Sigmoid colon (tissue), 7 donors: ENCODE results near the gene STS. TPM values are rescaled to one million over a fixed set of nuclear protein-coding genes. Genes with fewer than 3 reads are reported as not detected.
A peak's percentile ranks its signal among the peaks of the same experiment; 100 is the strongest.

ENCODE experiments used
- DNase-seq: peaks from one replicate; pipeline ENCODE4 v3.0.0-alpha.2; 2019
- H3K27ac ChIP-seq, 4 donors: fragments of 200-600 bp; sonication (generic); one replicate each; pipeline ENCODE4 v1.5.1; 2016 to 2019; ENCODE audit warnings: mild to moderate bottlenecking in 1 of 4
- H3K27me3 ChIP-seq, 3 donors: fragments of 200-600 bp; sonication (generic); one replicate each; pipeline ENCODE4 v1.5.1; 2019; ENCODE audit warnings: mild to moderate bottlenecking in 1 of 3
- H3K36me3 ChIP-seq, 4 donors: fragments of 200-600 bp; sonication (generic); one replicate each; pipeline ENCODE4 v1.5.1; 2016 to 2019
- H3K4me1 ChIP-seq, 4 donors: fragments of 200-600 bp; sonication (generic); one replicate each; pipeline ENCODE4 v1.5.1; 2017 to 2019
- H3K4me3 ChIP-seq, 4 donors: fragments of 200-600 bp; sonication (generic); one replicate each; pipeline ENCODE4 v1.5.1; 2017 to 2019; ENCODE audit warnings: mild to moderate bottlenecking in 2 of 4, moderate library complexity in 1 of 4
- H3K9me3 ChIP-seq, 4 donors: fragments of 200-600 bp in 3 of 4; sonication (generic) in 3 of 4; one replicate each; pipeline versions ENCODE4 v1.5.1 to v1.6.1; 2013 to 2019
- EP300 ChIP-seq, 4 donors: sonication (generic); formaldehyde crosslinking; IDR thresholded peaks; one replicate each; pipeline ENCODE4 v1.6.1; 2017; ENCODE audit warnings: antibody characterized with exemption in 4 of 4
- POLR2A ChIP-seq, 2 donors: fragments of 450-650 bp; IDR thresholded peaks; one replicate each; pipeline ENCODE4 v1.6.1; 2016; ENCODE audit warnings: antibody characterized with exemption in 2 of 2, mild to moderate bottlenecking in 2 of 2, moderate library complexity in 2 of 2
- POLR2AphosphoS5 ChIP-seq, 4 donors: sonication (generic); formaldehyde crosslinking; IDR thresholded peaks; one replicate each; pipeline ENCODE4 v1.6.1; 2017; ENCODE audit warnings: antibody characterized with exemption in 4 of 4
- WGBS, 2 donors: extraction: QIAGEN DNeasy Blood & Tissue Kit; methylation state at CpG; one replicate each; pipeline ENCODE4 v1.1.7; 2013; 5-methylcytosine and 5-hydroxymethylcytosine counted together
- intact Hi-C: fragments of 100-400 bp; cut with DNase I; formaldehyde crosslinking; loops from one replicate; pipeline ENCODE4 v1.15.1; 2023
- polyA plus RNA-seq, 3 donors: library from polyadenylated mRNA; stranded (reverse); fragments of 200-250 nt; gene quantifications; one replicate each; pipeline ENCODE4 v1.2.3, GENCODE V29; 2013
- total RNA-seq, 4 donors: library from RNA; depleted of rRNA; stranded (reverse); fragments of >200 nt; gene quantifications; one replicate each; pipeline ENCODE4 v1.1.0, GENCODE V29; 2016
- TF ChIP-seq, protein P1 (sequence below), 4 experiments: fragments of 450-650 bp in 3 of 4; fragments of 200-600 bp in 1 of 4; IDR thresholded peaks; one replicate each; pipeline ENCODE4 v1.5.1; 2016 to 2019; ENCODE audit warnings: antibody characterized with exemption in 4 of 4, mild to moderate bottlenecking in 3 of 4, moderate library complexity in 2 of 4
- donor health status: healthy with polysubstance abuse.
- donor health status: Bipolar disorder and iron deficiency.
- donor health status: healthy.

STS gene
- total and polyA plus RNA-seq, 7 donors = 2.6 to 8.2 (median 5.0) TPM

GRCh38 chrX:7146703-7147412 lies 654 bp upstream of the STS start:
- DNase-seq = peak; percentile 69
- Histone ChIP-seq H3K27ac (peak overlapping the region; percentile 87 to 90 (median 89)), H3K4me1 (peaks cover 0 to 7% (median 0%) of the 10 kb centered on the region in 4 donors), H3K27me3 (no peaks in the 10 kb centered on the region), H3K4me3 (peak overlapping the region; percentile 70 to 78 (median 74)), H3K36me3 (no peaks in the 10 kb centered on the region), H3K9me3 (no peaks in the 10 kb centered on the region)
- 10 to 20% methylated on average over 13 of the region's 13 CpGs for WGBS, 2 donors
- TF ChIP-seq POLR2A (IDR thresholded peaks at IDR 0.05) = no peak
- no peak for TF ChIP-seq EP300 (IDR thresholded peaks at IDR 0.05)
- no peak for TF ChIP-seq POLR2AphosphoS5 (IDR thresholded peaks at IDR 0.05)
- TF ChIP-seq, protein P1, sequence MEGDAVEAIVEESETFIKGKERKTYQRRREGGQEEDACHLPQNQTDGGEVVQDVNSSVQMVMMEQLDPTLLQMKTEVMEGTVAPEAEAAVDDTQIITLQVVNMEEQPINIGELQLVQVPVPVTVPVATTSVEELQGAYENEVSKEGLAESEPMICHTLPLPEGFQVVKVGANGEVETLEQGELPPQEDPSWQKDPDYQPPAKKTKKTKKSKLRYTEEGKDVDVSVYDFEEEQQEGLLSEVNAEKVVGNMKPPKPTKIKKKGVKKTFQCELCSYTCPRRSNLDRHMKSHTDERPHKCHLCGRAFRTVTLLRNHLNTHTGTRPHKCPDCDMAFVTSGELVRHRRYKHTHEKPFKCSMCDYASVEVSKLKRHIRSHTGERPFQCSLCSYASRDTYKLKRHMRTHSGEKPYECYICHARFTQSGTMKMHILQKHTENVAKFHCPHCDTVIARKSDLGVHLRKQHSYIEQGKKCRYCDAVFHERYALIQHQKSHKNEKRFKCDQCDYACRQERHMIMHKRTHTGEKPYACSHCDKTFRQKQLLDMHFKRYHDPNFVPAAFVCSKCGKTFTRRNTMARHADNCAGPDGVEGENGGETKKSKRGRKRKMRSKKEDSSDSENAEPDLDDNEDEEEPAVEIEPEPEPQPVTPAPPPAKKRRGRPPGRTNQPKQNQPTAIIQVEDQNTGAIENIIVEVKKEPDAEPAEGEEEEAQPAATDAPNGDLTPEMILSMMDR (IDR thresholded peaks at IDR 0.05) = no peak
- intact Hi-C loops = no loop called here

- peak; percentile 94 for DNase-seq
- peaks cover 0 to 7% (median 0%) of the 10 kb centered on the region in 4 donors for H3K4me1 ChIP-seq
- peak within 1 kb of the TSS; percentile 87 to 90 (median 89) for H3K27ac ChIP-seq
- no peaks in the 10 kb centered on the region for H3K36me3 ChIP-seq
- 0 to 1% methylated on average over 76 of the region's 76 CpGs for WGBS, 2 donors
- TF ChIP-seq EP300 (IDR thresholded peaks at IDR 0.05) (no peak), POLR2A (IDR thresholded peaks at IDR 0.05) (no peak), POLR2AphosphoS5 (IDR thresholded peaks at IDR 0.05) (peak; percentile 17 to 66 (median 54))
- TF ChIP-seq, protein P1 (IDR thresholded peaks at IDR 0.05) = peak; percentile 12 to 43 (median 22)
- no peaks in the 10 kb centered on the region for H3K9me3 ChIP-seq
- peak within 1 kb of the TSS; percentile 70 to 78 (median 74) for H3K4me3 ChIP-seq
- intact Hi-C loops = no loop called here
- H3K27me3 ChIP-seq = no peaks in the 10 kb centered on the region
Observed at GRCh38 chrX:7147978-7148854, 704 bp downstream of the STS start, which contains the start of gene PUDP. Gene PUDP (minus strand): TSS chrX:7148153. CDS start chrX:7148113, 40 bp downstream.

- intact Hi-C loops = no loop called here
- H3K27me3 ChIP-seq = no peaks in the 10 kb centered on the region
- TF ChIP-seq POLR2AphosphoS5 (IDR thresholded peaks at IDR 0.05) (no peak), POLR2A (IDR thresholded peaks at IDR 0.05) (no peak), EP300 (IDR thresholded peaks at IDR 0.05) (no peak)
- TF ChIP-seq, protein P1 (IDR thresholded peaks at IDR 0.05) = no peak
- no peaks in the 10 kb centered on the region for H3K36me3 ChIP-seq
- H3K27ac ChIP-seq = no peak overlapping the region
- H3K4me1 ChIP-seq = peaks cover 0 to 7% (median 0%) of the 10 kb centered on the region in 4 donors
- H3K9me3 ChIP-seq = no peaks in the 10 kb centered on the region
- DNase-seq = no peak
- H3K4me3 ChIP-seq = no peak overlapping the region
- 48 to 66% methylated on average over 5 of the region's 5 CpGs for WGBS, 2 donors
Observed at GRCh38 chrX:7149411-7149810, 1.9 kb downstream of the STS start.

GRCh38 chrX:7153231-7153630 lies 5.7 kb downstream of the STS start:
- WGBS, 2 donors = 78 to 86% methylated on average over 2 of the region's 2 CpGs
- no peak for DNase-seq
- Histone ChIP-seq H3K36me3 (no peaks in the 10 kb centered on the region), H3K27me3 (no peaks in the 10 kb centered on the region), H3K4me1 (no peaks in the 10 kb centered on the region), H3K9me3 (no peaks in the 10 kb centered on the region), H3K4me3 (no peak overlapping the region), H3K27ac (no peak overlapping the region)
- no peak for TF ChIP-seq POLR2A (IDR thresholded peaks at IDR 0.05)
- intact Hi-C loops = no loop called here

DNA sequence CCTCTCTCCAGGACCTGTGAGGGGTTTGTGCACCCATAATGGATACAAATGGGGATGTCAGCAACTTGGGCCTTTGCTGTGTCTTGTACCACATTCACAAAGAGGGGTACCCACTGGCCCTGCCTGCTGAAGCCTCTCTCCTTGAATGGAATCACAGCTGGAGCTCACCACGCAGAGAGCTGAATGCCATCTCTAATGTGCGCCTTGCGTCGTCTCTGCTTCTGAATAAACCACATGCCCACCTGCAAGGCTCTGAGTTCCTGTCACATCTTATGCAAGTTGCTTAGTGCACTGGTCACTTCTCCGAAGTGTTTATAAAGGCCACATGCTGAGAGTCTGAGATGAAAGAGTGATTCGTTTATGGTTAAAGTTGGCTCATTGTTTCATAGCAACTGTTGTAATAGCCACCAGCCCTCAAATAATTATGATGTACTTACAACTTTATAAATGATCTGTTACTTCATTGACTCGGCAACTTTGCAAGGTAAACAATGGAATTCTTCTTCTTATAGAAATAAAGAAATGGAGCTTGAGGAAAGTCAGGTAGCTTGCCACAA lies 6.6 kb downstream of the STS start:
- H3K4me3 ChIP-seq = no peak overlapping the region
- intact Hi-C loops = no loop called here
- H3K27me3 ChIP-seq = no peaks in the 10 kb centered on the region
- H3K36me3 ChIP-seq = no peaks in the 10 kb centered on the region
- no peaks in the 10 kb centered on the region for H3K9me3 ChIP-seq
- no peak for DNase-seq
- TF ChIP-seq POLR2AphosphoS5 (IDR thresholded peaks at IDR 0.05) (no peak), POLR2A (IDR thresholded peaks at IDR 0.05) (no peak), EP300 (IDR thresholded peaks at IDR 0.05) (no peak)
- TF ChIP-seq, protein P1 (IDR thresholded peaks at IDR 0.05) = no peak
- no peaks in the 10 kb centered on the region for H3K4me1 ChIP-seq
- no peak overlapping the region for H3K27ac ChIP-seq
- WGBS, 2 donors = 82% methylated on average over 7 of the region's 7 CpGs
